ENCODE results near the gene SLC10A6. TPM values are rescaled to one million over a fixed set of nuclear protein-coding genes. Genes with fewer than 3 reads are reported as not detected.

Gene SLC10A6
- total RNA-seq, 1 experiment from 2014 or later = not detected

GRCh38 chr4:86809809-86810208, 39.4 kb downstream of the SLC10A6 start:
- CTCF ChIA-PET = no interaction called here
- DNase-seq (ENCODE audit: low read depth, low spot score) (no peak), ATAC-seq (no peak)
- H3K4me1 ChIP-seq (ENCODE audit: control insufficient read depth, insufficient read depth, low read length) = no peaks in the 10 kb centered on the region
- H3K27me3 ChIP-seq (ENCODE audit: control insufficient read depth, insufficient read depth, low read length) = no peaks in the 10 kb centered on the region
- peaks cover 2% of the 10 kb centered on the region; the same call in 1 of the 2 replicates for H3K36me3 ChIP-seq (ENCODE audit: control insufficient read depth, insufficient read depth, low read length)
- BruUV-seq (replicated peaks) = no TSS peak
- TF ChIP-seq CTCF (IDR thresholded peaks at IDR 0.05) (no peak), TCF7L2 (IDR thresholded peaks at IDR 0.05; ENCODE audit: low read depth, low read length) (no peak), POLR2AphosphoS5 (IDR thresholded peaks at IDR 0.05; ENCODE audit: low read depth, low read length) (no peak), SIN3A (IDR thresholded peaks at IDR 0.05; ENCODE audit: borderline replicate concordance, insufficient read depth, low read depth, low read length) (no peak), REST (IDR thresholded peaks at IDR 0.05; ENCODE audit: insufficient read depth in 1 of 2, low read depth in 2 of 2, low read length in 1 of 2) (no peak)
- no peak overlapping the region for H3K27ac ChIP-seq (ENCODE audit: low read length)
- in situ Hi-C loops (cut with HindIII; ENCODE audit: low pct_unique_long_range_greater_than_20kb, low sequenced_read_pairs) = no loop called here
- POLR2A ChIA-PET = no interaction called here
- intact Hi-C loops (cut with micrococcal nuclease; ENCODE audit: unreplicated experiment) = no loop called here
- H3K4me3 ChIP-seq (ENCODE audit: low read depth in 2 of 2, low read length in 2 of 2) = no peak overlapping the region
- H3K9me3 ChIP-seq (ENCODE audit: control insufficient read depth, insufficient read depth, low read depth, low read length) = no peaks in the 10 kb centered on the region

- intact Hi-C loops (cut with micrococcal nuclease; ENCODE audit: unreplicated experiment) (no loop called here), in situ Hi-C loops (cut with HindIII; ENCODE audit: low pct_unique_long_range_greater_than_20kb, low sequenced_read_pairs) (no loop called here)
- no peaks in the 10 kb centered on the region for H3K36me3 ChIP-seq (ENCODE audit: control insufficient read depth, insufficient read depth, low read length)
- no peak for TF ChIP-seq CTCF (IDR thresholded peaks at IDR 0.05)
- no peak for TF ChIP-seq POLR2AphosphoS5 (IDR thresholded peaks at IDR 0.05; ENCODE audit: low read depth, low read length)
- no peak for TF ChIP-seq TCF7L2 (IDR thresholded peaks at IDR 0.05; ENCODE audit: low read depth, low read length)
- TF ChIP-seq SIN3A (IDR thresholded peaks at IDR 0.05; ENCODE audit: borderline replicate concordance, insufficient read depth, low read depth, low read length) = no peak
- TF ChIP-seq REST (IDR thresholded peaks at IDR 0.05; ENCODE audit: insufficient read depth in 1 of 2, low read depth in 2 of 2, low read length in 1 of 2) = no peak
- no peaks in the 10 kb centered on the region for H3K27me3 ChIP-seq (ENCODE audit: control insufficient read depth, insufficient read depth, low read length)
- POLR2A ChIA-PET = no interaction called here
- H3K4me1 ChIP-seq (ENCODE audit: control insufficient read depth, insufficient read depth, low read length) = no peaks in the 10 kb centered on the region
- BruUV-seq (replicated peaks) = no TSS peak
- CTCF ChIA-PET = no interaction called here
- no peaks in the 10 kb centered on the region for H3K9me3 ChIP-seq (ENCODE audit: control insufficient read depth, insufficient read depth, low read depth, low read length)
- no peak for DNase-seq (ENCODE audit: low read depth, low spot score)
- no peak overlapping the region for H3K27ac ChIP-seq (ENCODE audit: low read length)
- no peak overlapping the region for H3K4me3 ChIP-seq (ENCODE audit: low read depth in 2 of 2, low read length in 2 of 2)
- ATAC-seq = no peak
Observed at GRCh38 chr4:86791126-86791525, 58.1 kb downstream of the SLC10A6 start.
